ENCODE results near the gene MKNK2.
A peak's percentile ranks its signal among the peaks of the same experiment; 100 is the strongest.
"Not testable (repeated sequence)": the region's sequence is repeated elsewhere in the genome, so short reads cannot be mapped to it uniquely, and the experiment has no call there.

The MKNK2 gene

GRCh38 chr19:2044709-2045500, 6.1 kb downstream of the MKNK2 start:
- DNase-seq (ENCODE audit: low read depth) = no peak

- DNase-seq (ENCODE audit: low read depth) = no peak
Measured at GRCh38 chr19:2043961-2044708, 6.9 kb downstream of the MKNK2 start.

DNA sequence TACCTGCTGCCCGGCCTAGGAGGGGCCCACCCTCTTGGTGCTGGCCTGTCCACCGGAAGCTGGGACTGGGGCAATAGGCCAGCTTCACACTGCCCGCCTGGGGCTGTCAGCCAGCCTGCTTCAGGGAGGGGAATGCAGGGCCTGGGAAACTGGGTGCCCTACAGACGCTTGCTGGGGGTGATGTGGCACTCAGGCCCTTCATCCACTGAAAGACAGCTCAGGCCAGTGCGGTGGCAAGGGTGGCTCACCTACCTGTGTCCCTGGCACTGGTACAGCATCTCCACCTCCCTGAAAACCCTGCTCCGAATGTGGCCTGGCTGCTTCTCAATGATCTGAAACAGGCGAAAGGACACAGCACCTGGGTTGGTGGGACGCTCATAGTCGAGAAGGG, 7.8 kb downstream of the MKNK2 start:
- DNase-seq (ENCODE audit: low read depth) = no peak

- no peak for DNase-seq (ENCODE audit: low read depth)
Measured at GRCh38 chr19:2042485-2043250, 8.4 kb downstream of the MKNK2 start.

GRCh38 chr19:2041683-2042484, 9.2 kb downstream of the MKNK2 start:
- DNase-seq (ENCODE audit: low read depth) = peak; percentile 99

GRCh38 chr19:2041433-2041682, 9.7 kb downstream of the MKNK2 start:
- DNase-seq (ENCODE audit: low read depth) = no peak

GRCh38 chr19:2040647-2041432, 10.2 kb downstream of the MKNK2 start:
- no peak for DNase-seq (ENCODE audit: low read depth)

GRCh38 chr19:2039959-2040646, 10.9 kb downstream of the MKNK2 start:
- no peak for DNase-seq (ENCODE audit: low read depth)

DNA sequence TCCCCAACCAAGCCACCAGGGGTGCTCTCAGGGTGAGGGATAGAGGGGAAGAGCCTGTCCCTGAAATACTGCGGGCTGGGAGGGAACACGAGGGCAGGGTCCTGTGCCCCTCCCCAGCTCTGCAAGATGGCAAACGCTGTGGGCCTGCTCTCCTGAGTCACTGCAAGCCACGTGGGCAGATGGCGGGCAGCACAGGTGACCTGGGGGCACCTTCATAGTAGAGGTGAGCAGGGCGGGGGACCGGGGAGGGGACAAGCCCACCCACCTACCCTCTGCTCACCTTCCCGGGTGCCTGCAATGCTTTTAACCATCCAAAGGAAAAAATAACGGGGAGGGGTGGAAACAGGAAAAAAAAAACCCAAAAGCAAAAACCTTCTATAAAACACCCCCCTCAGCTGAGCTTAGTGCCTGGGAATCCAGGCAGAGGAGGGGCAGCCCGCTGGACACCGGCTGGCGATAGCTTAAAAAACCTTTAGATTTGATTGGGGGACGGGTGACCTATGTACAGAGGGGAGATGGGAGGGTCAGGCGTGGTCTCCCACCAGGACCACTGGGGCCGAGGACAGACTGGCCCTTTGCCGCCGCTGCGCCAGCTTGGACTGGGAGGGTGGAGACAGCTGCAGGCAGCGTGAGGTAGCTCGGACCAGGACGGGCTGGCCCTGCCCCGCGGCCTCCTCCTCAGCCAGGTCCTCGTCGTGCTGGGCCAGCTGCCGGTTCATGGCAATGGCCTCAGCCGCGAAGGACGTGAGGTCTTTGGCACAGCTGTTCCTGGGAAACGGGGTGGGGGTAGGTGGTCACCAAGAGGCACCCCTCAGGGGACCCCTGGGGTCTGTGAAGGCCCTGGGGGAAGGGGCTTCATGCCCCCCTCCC, 11.7 kb downstream of the MKNK2 start:
- no peak for DNase-seq (ENCODE audit: low read depth)

DNA sequence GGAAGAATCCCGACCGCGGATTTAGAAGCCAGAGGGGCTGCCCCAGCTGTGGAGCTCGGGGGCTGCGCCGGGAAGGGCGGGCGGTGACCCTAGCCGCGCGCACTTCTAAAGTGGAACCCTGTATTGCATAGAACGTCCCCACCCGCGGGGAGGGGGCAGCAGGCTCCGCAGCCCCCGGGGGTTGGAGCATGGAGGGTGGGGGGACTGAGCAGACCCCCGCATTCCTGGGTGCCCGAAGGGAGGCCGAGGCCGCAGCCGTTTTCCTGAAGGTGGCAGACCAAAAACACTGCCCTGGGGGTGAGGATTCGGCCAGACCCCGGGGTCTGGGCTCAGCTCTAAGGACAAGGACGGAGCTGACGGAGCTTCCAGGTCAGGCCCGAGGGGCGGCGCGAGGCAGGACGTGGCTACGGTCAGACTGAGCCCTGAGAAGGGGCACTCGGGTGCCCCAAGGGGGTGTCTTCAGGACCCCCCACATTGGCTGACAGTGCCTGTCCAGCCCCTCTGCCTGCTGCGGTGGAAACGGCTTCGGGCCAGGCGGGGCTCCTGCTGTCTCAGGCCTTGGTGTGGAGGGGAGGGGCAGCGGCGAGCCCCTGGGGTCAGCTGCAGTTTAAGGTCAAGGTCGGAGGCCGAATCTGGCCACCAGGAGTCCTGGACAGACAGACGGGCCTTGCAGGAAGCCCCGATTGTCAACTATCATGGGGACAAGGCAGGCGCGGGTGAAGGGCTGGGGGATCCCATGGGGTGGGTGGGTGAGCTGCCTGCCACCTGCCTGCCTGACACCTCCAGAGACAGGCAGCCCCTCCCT, 12.6 kb downstream of the MKNK2 start:
- no peak for DNase-seq (ENCODE audit: low read depth)

- no peak for DNase-seq (ENCODE audit: low read depth)
Measured at GRCh38 chr19:2037651-2038255, 13.3 kb downstream of the MKNK2 start.

DNA sequence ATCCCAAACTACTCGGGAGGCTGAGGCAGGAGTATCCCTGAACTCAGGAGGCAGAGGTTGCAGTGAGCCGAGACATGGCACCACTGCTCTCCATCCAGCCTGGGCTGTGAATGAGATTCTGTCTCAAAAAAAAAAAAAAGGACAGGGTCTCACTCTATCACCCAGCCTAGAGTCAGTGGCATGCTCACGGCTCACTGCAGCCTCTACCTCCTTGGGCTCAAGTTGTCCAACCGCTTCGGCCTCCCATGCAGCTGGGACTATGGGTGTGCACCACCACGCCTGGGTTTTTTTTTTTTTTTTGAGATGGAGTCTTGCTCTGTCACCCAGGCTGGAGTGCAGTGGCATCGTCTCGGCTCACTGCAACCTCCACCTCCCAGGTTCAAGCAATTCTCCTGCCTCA, 14.6 kb downstream of the MKNK2 start:
- no peak for DNase-seq (ENCODE audit: low read depth)

GRCh38 chr19:2035590-2035991, 15.5 kb downstream of the MKNK2 start:
- DNase-seq (ENCODE audit: low read depth) = no peak

DNA sequence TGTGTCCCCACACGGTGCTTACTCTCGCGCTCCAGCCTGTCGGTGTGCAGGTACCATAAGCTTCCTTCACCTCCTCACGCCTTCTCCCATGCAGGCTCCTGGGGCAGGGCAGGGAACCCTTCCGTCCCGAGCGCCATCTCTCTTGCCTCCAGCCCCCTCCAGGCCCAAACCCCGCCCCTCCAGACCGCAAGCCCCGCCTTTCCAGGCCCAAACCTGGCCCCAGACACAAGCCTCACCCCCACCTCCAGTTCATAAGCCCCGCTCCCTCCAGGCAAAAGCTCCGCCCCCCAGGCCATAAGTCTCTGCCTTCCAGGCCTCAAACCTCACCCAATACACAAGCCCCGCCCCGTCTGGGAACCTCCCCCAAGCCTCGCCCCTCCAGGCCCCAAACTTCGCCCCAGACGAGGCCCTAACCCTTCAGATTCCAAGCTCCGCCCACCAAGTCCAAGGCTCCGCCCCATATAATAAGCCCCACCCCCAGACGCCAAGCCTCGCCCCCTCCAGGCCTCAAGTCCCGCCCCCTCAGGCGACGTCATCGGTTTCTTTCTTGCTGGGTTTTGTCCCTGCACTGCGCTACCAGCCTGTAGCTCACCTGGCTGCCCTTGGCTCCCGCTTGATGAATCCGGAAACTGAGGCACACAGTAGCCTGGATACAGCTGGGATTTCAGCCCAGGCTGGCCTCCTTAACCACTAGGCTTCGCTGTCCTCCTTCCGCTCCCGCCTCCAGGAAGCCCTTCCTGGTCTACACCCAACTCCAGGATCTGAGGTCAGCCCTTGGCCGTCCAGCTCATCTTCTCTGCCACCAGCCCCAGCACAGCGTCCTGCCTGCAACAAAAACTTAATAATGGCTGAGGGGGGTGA, 16.1 kb downstream of the MKNK2 start:
- DNase-seq (ENCODE audit: low read depth) = no peak

DNA sequence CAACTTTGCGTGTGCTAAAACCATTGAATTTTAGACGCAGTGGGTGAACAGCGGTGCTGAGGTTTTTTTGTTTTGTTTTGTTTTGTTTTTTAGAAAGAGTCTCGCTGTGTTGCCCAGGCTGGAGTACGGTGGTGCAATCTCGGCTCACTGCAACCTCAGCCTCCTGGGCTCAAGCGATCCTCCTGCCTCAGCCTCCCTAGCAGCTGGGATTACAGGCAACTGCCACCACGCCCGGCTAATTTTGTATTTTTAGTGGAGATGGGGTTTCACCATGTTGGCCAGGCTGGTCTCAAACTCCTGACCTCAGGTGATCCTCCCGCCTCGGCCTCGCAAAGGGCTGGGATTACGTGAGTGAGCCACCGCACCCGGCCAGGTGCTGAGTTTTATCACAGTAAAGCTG, 16.8 kb downstream of the MKNK2 start:
- not testable (repeated sequence) for DNase-seq (ENCODE audit: low read depth)

- DNase-seq (ENCODE audit: low read depth) = no peak
Measured at GRCh38 chr19:2033825-2034159, 17.3 kb downstream of the MKNK2 start.

DNA sequence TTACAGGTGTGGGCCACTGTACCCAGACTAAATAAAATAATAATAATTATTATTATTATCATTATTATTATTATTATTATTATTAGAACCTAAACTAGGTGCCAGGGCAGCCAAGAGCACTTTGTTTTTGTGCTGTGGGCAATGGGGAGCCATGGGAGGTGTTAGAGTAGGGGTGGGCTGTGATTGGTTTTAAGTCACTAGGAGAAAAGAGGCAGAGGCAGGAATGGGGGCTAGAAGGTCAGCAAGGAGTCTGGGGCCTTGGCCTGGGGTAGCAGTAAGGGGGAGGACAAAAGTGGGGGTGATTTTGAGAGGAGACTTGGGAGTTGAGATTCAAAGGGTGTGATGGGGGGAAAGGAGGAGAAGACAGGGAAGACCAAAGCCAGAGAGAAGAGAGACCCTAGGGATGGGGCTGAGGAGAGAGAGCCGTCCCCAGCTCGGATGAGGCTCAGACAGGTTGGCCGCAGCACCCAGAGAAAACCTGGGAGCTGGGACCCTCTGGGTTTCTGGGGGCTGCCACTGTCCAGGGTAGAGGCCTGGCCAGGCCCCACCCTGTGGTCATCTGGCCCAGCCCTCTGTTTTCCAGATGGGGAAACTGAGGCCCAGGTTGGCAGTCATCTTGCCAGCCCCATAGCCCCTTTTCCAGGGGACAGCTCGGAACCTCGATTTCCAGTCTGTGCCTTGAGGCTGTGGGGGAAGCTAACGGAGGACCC, 17.8 kb downstream of the MKNK2 start:
- DNase-seq (ENCODE audit: low read depth) = no peak
